H9 (cell line): ENCODE results near the gene SNX2. TPM values are rescaled to one million over a fixed set of nuclear protein-coding genes. Genes with fewer than 3 reads are reported as not detected.

Source experiments
- DNase-seq: peaks from one replicate; pipeline ENCODE4 v3.0.0-alpha.2; 2017
- H2AFZ ChIP-seq: one replicate; pipeline ENCODE4 v1.6.1; 2013; ENCODE audit warnings: mild to moderate bottlenecking, low read length, control low read depth, moderate library complexity
- H2AK5ac ChIP-seq: 2 replicates; pipeline ENCODE4 v1.6.1; 2013; ENCODE audit warnings: low read length, control low read depth, mixed read lengths; ENCODE audit not compliant: insufficient read length
- H2BK120ac ChIP-seq: one replicate; pipeline ENCODE4 v1.6.1; 2013; ENCODE audit warnings: low read depth, mild to moderate bottlenecking, low read length, control low read depth, inconsistent platforms; ENCODE audit not compliant: poor library complexity, severe bottlenecking
- H2BK12ac ChIP-seq: 2 replicates; pipeline ENCODE4 v1.6.1; 2013; ENCODE audit warnings: low read length, control low read depth, mixed read lengths, low read depth; ENCODE audit not compliant: insufficient read length
- H2BK15ac ChIP-seq: 2 replicates; pipeline ENCODE4 v1.6.1; 2013; ENCODE audit warnings: low read depth, low read length, control low read depth
- H2BK20ac ChIP-seq: one replicate; pipeline ENCODE4 v1.6.1; 2013; ENCODE audit warnings: low read depth, mild to moderate bottlenecking, low read length, control low read depth, inconsistent platforms; ENCODE audit not compliant: poor library complexity, severe bottlenecking
- H2BK5ac ChIP-seq: 2 replicates; pipeline ENCODE4 v1.6.1; 2013; ENCODE audit warnings: low read length, control low read depth, mixed read lengths; ENCODE audit not compliant: insufficient read length
- H3K14ac ChIP-seq: 2 replicates; pipeline ENCODE4 v1.6.1; 2013; ENCODE audit warnings: low read length, control low read depth; ENCODE audit not compliant: insufficient read depth
- H3K18ac ChIP-seq: 2 replicates; pipeline ENCODE4 v1.6.1; 2013; ENCODE audit warnings: low read depth, mild to moderate bottlenecking, mixed read lengths, low read length, control low read depth; ENCODE audit not compliant: insufficient read length
- H3K23ac ChIP-seq: 2 replicates; pipeline ENCODE4 v1.6.1; 2013; ENCODE audit warnings: low read length, control low read depth, mixed read lengths, low read depth; ENCODE audit not compliant: insufficient read length
- H3K23me2 ChIP-seq: 2 replicates; pipeline ENCODE4 v1.6.1; 2013; ENCODE audit warnings: low read depth, mild to moderate bottlenecking, mixed read lengths, low read length, control low read depth; ENCODE audit not compliant: insufficient read length, poor library complexity, severe bottlenecking
- H3K27ac ChIP-seq: 2 replicates; pipeline ENCODE4 v1.5.1; 2013; ENCODE audit warnings: low read length, control low read depth, mixed read lengths, low read depth; ENCODE audit not compliant: insufficient read length
- H3K27me3 ChIP-seq: 2 replicates; pipeline ENCODE4 v1.6.1; 2013; ENCODE audit warnings: low read length, control low read depth, inconsistent platforms; ENCODE audit not compliant: insufficient read depth
- H3K4ac ChIP-seq: 2 replicates; pipeline ENCODE4 v1.6.1; 2013; ENCODE audit warnings: low read depth, mild to moderate bottlenecking, control low read depth, inconsistent platforms, low read length, moderate library complexity
- H3K4me1 ChIP-seq: 2 replicates; pipeline ENCODE4 v1.6.1; 2013; ENCODE audit warnings: low read length, control low read depth, inconsistent platforms; ENCODE audit not compliant: insufficient read depth
- H3K4me2 ChIP-seq: 2 replicates; pipeline ENCODE4 v1.6.1; 2013; ENCODE audit warnings: low read length, control low read depth, mixed read lengths; ENCODE audit not compliant: insufficient read length, insufficient read depth
- H3K56ac ChIP-seq: 2 replicates; pipeline ENCODE4 v1.6.1; 2013; ENCODE audit warnings: low read depth, mild to moderate bottlenecking, mixed read lengths, low read length, control low read depth; ENCODE audit not compliant: insufficient read length
- H3K79me1 ChIP-seq: 2 replicates; pipeline ENCODE4 v1.6.1; 2013; ENCODE audit warnings: low read depth, mild to moderate bottlenecking, moderate library complexity, low read length, control low read depth, inconsistent platforms; ENCODE audit not compliant: insufficient read depth, poor library complexity, severe bottlenecking
- H3K79me2 ChIP-seq: 2 replicates; pipeline ENCODE4 v1.6.1; 2013; ENCODE audit warnings: low read length, control low read depth, inconsistent platforms; ENCODE audit not compliant: insufficient read depth
- H3K9ac ChIP-seq: 2 replicates; pipeline ENCODE4 v1.6.1; 2013; ENCODE audit warnings: low read length, control low read depth, mixed read lengths; ENCODE audit not compliant: insufficient read length; ENCODE audit errors: extremely low read depth
- H3K9me3 ChIP-seq: one replicate; pipeline ENCODE4 v1.6.1; 2013; ENCODE audit warnings: low read depth, low read length, inconsistent platforms; ENCODE audit not compliant: control insufficient read depth
- H3T11ph ChIP-seq: one replicate; pipeline ENCODE4 v1.6.1; 2013; ENCODE audit warnings: mild to moderate bottlenecking, low read length, control low read depth, inconsistent platforms
- H4K20me1 ChIP-seq: one replicate; pipeline ENCODE4 v1.6.1; 2013; ENCODE audit not compliant: control insufficient read depth, insufficient read length, insufficient read depth
- H4K5ac ChIP-seq: 2 replicates; pipeline ENCODE4 v1.6.1; 2013; ENCODE audit warnings: low read depth, mild to moderate bottlenecking, mixed read lengths, low read length, control low read depth; ENCODE audit not compliant: insufficient read length
- H4K8ac ChIP-seq: replicated peaks from 2 replicates; pipeline ENCODE4 v1.6.1; 2013; ENCODE audit warnings: low read length, control low read depth, mixed read lengths, low read depth; ENCODE audit not compliant: insufficient read length
- H4K91ac ChIP-seq: 2 replicates; pipeline ENCODE4 v1.6.1; 2013; ENCODE audit warnings: low read depth, mild to moderate bottlenecking, moderate library complexity, mixed read lengths, low read length, control low read depth; ENCODE audit not compliant: insufficient read length
- H3K27ac Mint-ChIP-seq, 3 experiments: 2 replicates in 2 of 3; 3 replicates in 1 of 3; pipeline ENCODE4 v1.8.0; 2020 to 2021; ENCODE audit warnings: mixed read lengths in 3 of 3, mild to moderate bottlenecking in 1 of 3, moderate library complexity in 1 of 3
- H3K27me3 Mint-ChIP-seq: 2 replicates; pipeline ENCODE4 v1.8.0; 2021; ENCODE audit warnings: low read depth, mild to moderate bottlenecking, moderate library complexity, mixed read lengths
- H3K36me3 Mint-ChIP-seq, 3 experiments: 2 replicates in 2 of 3; 3 replicates in 1 of 3; pipeline ENCODE4 v1.8.0; 2020 to 2021; ENCODE audit warnings: low read depth in 3 of 3, mixed read lengths in 3 of 3; ENCODE audit not compliant: insufficient read depth in 1 of 3
- H3K4me1 Mint-ChIP-seq, 2 experiments: 2 replicates each; pipeline ENCODE4 v1.8.0; 2020; ENCODE audit warnings: mixed read lengths in 2 of 2
- H3K4me3 Mint-ChIP-seq, 2 experiments: 2 replicates in 1 of 2; 3 replicates in 1 of 2; pipeline ENCODE4 v1.8.0; 2020 to 2021; ENCODE audit warnings: mild to moderate bottlenecking in 2 of 2, mixed read lengths in 2 of 2, moderate library complexity in 1 of 2
- H3K9me3 Mint-ChIP-seq, 2 experiments: 2 replicates in 1 of 2; 3 replicates in 1 of 2; pipeline ENCODE4 v1.8.0; 2020; ENCODE audit warnings: mild to moderate bottlenecking in 2 of 2, mixed read lengths in 2 of 2, moderate library complexity in 1 of 2
- WGBS: extraction: QIAGEN DNeasy Blood & Tissue Kit; methylation state at CpG from one replicate; pipeline ENCODE4 v1.1.7; 2013; ENCODE audit warnings: missing lambda C conversion rate, low lambda C conversion rate, mixed read lengths; ENCODE audit not compliant: insufficient read length; ENCODE audit errors: extremely low coverage; 5-methylcytosine and 5-hydroxymethylcytosine counted together
- total RNA-seq: library from RNA; stranded (reverse); gene quantifications from 2 replicates; pipeline ENCODE4 v1.2.1, GENCODE V29; 2021
- TF ChIP-seq, protein P1 (sequence below): fragments of 200-600 bp; sonication (generic); conservative IDR thresholded peaks from 3 replicates; pipeline ENCODE4 v1.8.0; 2021; ENCODE audit warnings: antibody characterized with exemption, mild to moderate bottlenecking

The SNX2 gene
- total RNA-seq, 1 experiment from 2014 or later, result 62.6 TPM

DNA sequence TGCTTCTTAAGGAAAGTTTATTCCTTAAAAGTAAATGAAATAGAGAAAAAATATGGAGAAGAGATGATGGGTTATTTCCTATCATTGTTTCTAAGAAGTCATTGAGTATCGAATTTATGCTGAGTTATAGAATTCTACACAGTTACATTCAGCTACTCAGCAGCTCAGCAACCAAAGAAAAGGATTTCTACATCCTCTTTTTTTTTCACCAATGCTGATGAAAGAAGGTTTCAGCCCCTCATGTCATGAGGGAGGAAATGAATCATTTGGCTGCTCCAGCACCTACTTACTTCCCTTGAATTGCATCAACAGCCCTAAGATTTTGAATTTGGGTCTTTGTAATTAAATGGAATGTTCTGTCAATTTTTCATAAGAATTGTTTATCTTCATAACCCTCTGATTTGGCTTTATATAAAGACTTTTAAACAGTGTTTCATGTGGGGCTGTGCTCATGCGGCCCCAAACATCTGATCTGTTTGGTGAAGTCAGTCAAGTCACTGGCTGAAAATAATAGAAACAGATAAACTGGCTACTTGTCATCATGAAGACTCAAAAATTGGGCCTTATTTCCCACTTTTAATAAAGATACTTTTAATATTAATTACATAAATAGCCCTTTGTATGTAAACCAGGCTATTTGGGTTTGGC, 18.5 kb upstream of the SNX2 start:
- H3K4ac ChIP-seq, result no peak overlapping the region
- Mint-ChIP-seq H3K4me1 (peaks cover 3 to 7% of the 10 kb centered on the region in 2 experiments), H3K9me3 (peaks cover 0 to 3% of the 10 kb centered on the region in 2 experiments; a peak in 2 of 5 replicates), H3K27ac (no peak overlapping the region), H3K4me3 (no peak overlapping the region), H3K36me3 (no peaks in the 10 kb centered on the region), H3K27me3 (no peaks in the 10 kb centered on the region)
- no peak overlapping the region for H3K27ac ChIP-seq
- H3K23me2 ChIP-seq, result no peaks in the 10 kb centered on the region
- no peak overlapping the region for H3T11ph ChIP-seq
- TF ChIP-seq, protein P1, sequence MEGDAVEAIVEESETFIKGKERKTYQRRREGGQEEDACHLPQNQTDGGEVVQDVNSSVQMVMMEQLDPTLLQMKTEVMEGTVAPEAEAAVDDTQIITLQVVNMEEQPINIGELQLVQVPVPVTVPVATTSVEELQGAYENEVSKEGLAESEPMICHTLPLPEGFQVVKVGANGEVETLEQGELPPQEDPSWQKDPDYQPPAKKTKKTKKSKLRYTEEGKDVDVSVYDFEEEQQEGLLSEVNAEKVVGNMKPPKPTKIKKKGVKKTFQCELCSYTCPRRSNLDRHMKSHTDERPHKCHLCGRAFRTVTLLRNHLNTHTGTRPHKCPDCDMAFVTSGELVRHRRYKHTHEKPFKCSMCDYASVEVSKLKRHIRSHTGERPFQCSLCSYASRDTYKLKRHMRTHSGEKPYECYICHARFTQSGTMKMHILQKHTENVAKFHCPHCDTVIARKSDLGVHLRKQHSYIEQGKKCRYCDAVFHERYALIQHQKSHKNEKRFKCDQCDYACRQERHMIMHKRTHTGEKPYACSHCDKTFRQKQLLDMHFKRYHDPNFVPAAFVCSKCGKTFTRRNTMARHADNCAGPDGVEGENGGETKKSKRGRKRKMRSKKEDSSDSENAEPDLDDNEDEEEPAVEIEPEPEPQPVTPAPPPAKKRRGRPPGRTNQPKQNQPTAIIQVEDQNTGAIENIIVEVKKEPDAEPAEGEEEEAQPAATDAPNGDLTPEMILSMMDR, result no peak
- H2BK20ac ChIP-seq, result no peak overlapping the region
- WGBS, result no CpG with 5 or more reads among the region's 2 CpGs
- no peak overlapping the region for H4K8ac ChIP-seq
- H4K5ac ChIP-seq, result no peak overlapping the region
- no peak overlapping the region for H3K56ac ChIP-seq
- no peaks in the 10 kb centered on the region for H4K20me1 ChIP-seq
- H2BK5ac ChIP-seq, result no peak overlapping the region
- no peak overlapping the region for H4K91ac ChIP-seq
- H3K14ac ChIP-seq, result no peak overlapping the region
- H2AK5ac ChIP-seq, result no peak overlapping the region
- H3K4me2 ChIP-seq, result no peak overlapping the region
- no peak overlapping the region for H2BK12ac ChIP-seq
- no peaks in the 10 kb centered on the region for H3K27me3 ChIP-seq
- H2AFZ ChIP-seq, result no peak overlapping the region
- no peak overlapping the region for H3K18ac ChIP-seq
- no peak overlapping the region for H3K9ac ChIP-seq
- no peaks in the 10 kb centered on the region for H3K9me3 ChIP-seq
- H2BK15ac ChIP-seq, result no peak overlapping the region
- H3K23ac ChIP-seq, result no peak overlapping the region
- no peaks in the 10 kb centered on the region for H3K79me2 ChIP-seq
- H3K79me1 ChIP-seq, result no peaks in the 10 kb centered on the region
- H2BK120ac ChIP-seq, result no peak overlapping the region
- no peaks in the 10 kb centered on the region for H3K4me1 ChIP-seq
- no peak for DNase-seq
